A549 (cell line): Measurements from ENCODE around the gene GIMAP2. TPM values are rescaled to one million over a fixed set of nuclear protein-coding genes. Genes with fewer than 3 reads are reported as not detected.

Experiments used
- ATAC-seq, 2 experiments: fragments of 200-7000 bp in 1 of 2; fragments of >200 bp in 1 of 2; cut with Nextera tagmentation in 1 of 2; cut with Tn5 transposase in 1 of 2; 3 replicates each; pipeline versions ENCODE4 v1.8.0 to v1.9.1; 2018 to 2020; ENCODE audit warnings: mild to moderate bottlenecking in 1 of 2, moderate library complexity in 1 of 2
- CTCF ChIA-PET: fragments of 300-600 bp; sonication (Branson Sonifier 250); formaldehyde crosslinking; extraction: SDS; loops from one replicate; lab custom pipeline; 2021; ENCODE audit warnings: antibody characterized with exemption, inconsistent platforms; lab: Yijun Ruan, JAX
- POLR2A ChIA-PET: fragments of 350-600 bp; formaldehyde crosslinking; extraction: SDS; loops from one replicate; lab custom pipeline; 2021; ENCODE audit warnings: antibody characterized with exemption, inconsistent platforms; lab: Yijun Ruan, JAX
- DNase-seq, 2 experiments: peaks; one replicate each; pipeline versions ENCODE4 v3.0.0 to v3.0.0-alpha.2; 2011 to 2016; ENCODE audit warnings: low read depth in 1 of 2, low spot score in 1 of 2
- FAIRE-seq: peaks from 2 replicates; lab custom pipeline; 2011; peaks lifted over from hg19 to GRCh38; lab: Jason Lieb, UNC
- H3K27ac ChIP-seq, 2 experiments: fragments of >200 bp; sonication (Bioruptor Twin); formaldehyde crosslinking; 3 replicates each; pipeline ENCODE4 v1.5.1; 2016 to 2017
- H3K4me1 ChIP-seq: fragments of >200 bp; sonication (Bioruptor Twin); formaldehyde crosslinking; 3 replicates; pipeline ENCODE4 v1.6.1; 2016
- H3K4me2 ChIP-seq: fragments of >200 bp; sonication (Bioruptor Twin); formaldehyde crosslinking; 3 replicates; pipeline ENCODE4 v1.6.1; 2016
- H3K4me3 ChIP-seq: fragments of >200 bp; sonication (Bioruptor Twin); formaldehyde crosslinking; 3 replicates; pipeline ENCODE4 v1.5.1; 2016
- H3K9me3 ChIP-seq: fragments of >200 bp; sonication (Bioruptor Twin); formaldehyde crosslinking; 3 replicates; pipeline ENCODE4 v1.6.1; 2016
- BCL3 ChIP-seq: fragments of >200 bp; sonication (Bioruptor Twin); formaldehyde crosslinking; IDR thresholded peaks from 3 replicates; pipeline ENCODE4 v1.6.1; 2016
- BHLHE40 ChIP-seq: IDR thresholded peaks from 2 replicates; pipeline ENCODE4 v1.6.1; 2012; ENCODE audit warnings: low read depth, low read length, inconsistent platforms
- CEBPB ChIP-seq, 2 experiments: fragments of >200 bp in 1 of 2; sonication (Bioruptor Twin) in 1 of 2; formaldehyde crosslinking in 1 of 2; IDR thresholded peaks; 2 replicates each; pipeline ENCODE4 v1.6.1; 2012 to 2016
- EHF ChIP-seq: fragments of 250-450 bp; sonication (Bioruptor Pico); IDR thresholded peaks from 2 replicates; pipeline ENCODE4 v1.5.0; 2020; ENCODE audit warnings: mild to moderate bottlenecking
- EHMT2 ChIP-seq: fragments of 200-600 bp; sonication (generic); IDR thresholded peaks from 2 replicates; pipeline ENCODE4 v1.6.1; 2016; ENCODE audit warnings: antibody characterized with exemption, low read depth, mild to moderate bottlenecking, moderate library complexity
- FOSB ChIP-seq: fragments of 250-450 bp; sonication (Bioruptor Pico); IDR thresholded peaks from 2 replicates; pipeline ENCODE4 v1.5.0; 2020; ENCODE audit warnings: mild to moderate bottlenecking, moderate library complexity
- FOSL2 ChIP-seq, 2 experiments: fragments of 450-650 bp in 1 of 2; fragments of >200 bp in 1 of 2; sonication (Bioruptor Twin) in 1 of 2; formaldehyde crosslinking; IDR thresholded peaks; 2 replicates each; pipeline versions ENCODE4 v1.5.0 to v1.6.1; 2016 to 2020; ENCODE audit warnings: mild to moderate bottlenecking in 1 of 2, moderate library complexity in 1 of 2
- FOXS1 ChIP-seq: fragments of 250-450 bp; sonication (Bioruptor Pico); IDR thresholded peaks from 2 replicates; pipeline ENCODE4 v1.5.0; 2020; ENCODE audit warnings: mild to moderate bottlenecking, moderate library complexity
- HEYL ChIP-seq: fragments of 250-450 bp; sonication (Bioruptor Pico); IDR thresholded peaks from 2 replicates; pipeline ENCODE4 v1.8.0; 2021; ENCODE audit warnings: mild to moderate bottlenecking, moderate library complexity
- JUN ChIP-seq, 2 experiments: fragments of >200 bp; sonication (Bioruptor Twin); formaldehyde crosslinking; IDR thresholded peaks; 2 replicates in 1 of 2; 3 replicates in 1 of 2; pipeline ENCODE4 v1.6.1; 2016 to 2017
- KDM1A ChIP-seq: fragments of 200-600 bp; sonication (generic); IDR thresholded peaks from 2 replicates; pipeline ENCODE4 v1.6.1; 2016; ENCODE audit warnings: low read depth, mild to moderate bottlenecking
- MAX ChIP-seq: IDR thresholded peaks from 2 replicates; pipeline ENCODE4 v1.6.1; 2012
- MYC ChIP-seq: IDR thresholded peaks from 2 replicates; pipeline ENCODE4 v1.6.1; 2012; ENCODE audit warnings: mild to moderate bottlenecking, inconsistent platforms, low read length, improper control_type of control experiment, borderline replicate concordance
- NFE2L2 ChIP-seq: fragments of 150-350 bp; conservative IDR thresholded peaks from 2 replicates; pipeline ENCODE4 v1.6.1; 2014; ENCODE audit warnings: low read length
- PBX3 ChIP-seq: IDR thresholded peaks from 2 replicates; pipeline ENCODE4 v1.6.1; 2012
- PHF8 ChIP-seq: fragments of 200-600 bp; sonication (generic); IDR thresholded peaks from 2 replicates; pipeline ENCODE4 v1.6.1; 2016; ENCODE audit warnings: low read depth, mild to moderate bottlenecking, antibody characterized with exemption, moderate library complexity, borderline replicate concordance
- RARB ChIP-seq: fragments of 250-450 bp; sonication (Bioruptor Pico); IDR thresholded peaks from 2 replicates; pipeline ENCODE4 v1.8.0; 2021; ENCODE audit warnings: mild to moderate bottlenecking, moderate library complexity
- RCOR1 ChIP-seq: fragments of 150-350 bp; IDR thresholded peaks from 2 replicates; pipeline ENCODE4 v1.6.1; 2014; ENCODE audit warnings: antibody characterized with exemption, low read length, low read depth
- SREBF2 ChIP-seq: fragments of 450-650 bp; IDR thresholded peaks from 2 replicates; pipeline ENCODE4 v1.6.1; 2014; ENCODE audit warnings: mild to moderate bottlenecking, moderate library complexity
- TFCP2L1 ChIP-seq: fragments of 250-450 bp; sonication (Bioruptor Pico); IDR thresholded peaks from 2 replicates; pipeline ENCODE4 v1.5.0; 2021; ENCODE audit warnings: mild to moderate bottlenecking
- TP53 ChIP-seq: fragments of 250-450 bp; sonication (Bioruptor Pico); IDR thresholded peaks from 2 replicates; pipeline ENCODE4 v1.5.0; 2021; ENCODE audit warnings: mild to moderate bottlenecking, moderate library complexity
- USF2 ChIP-seq: fragments of 450-650 bp; IDR thresholded peaks from 2 replicates; pipeline ENCODE4 v1.6.1; 2014; ENCODE audit warnings: antibody characterized with exemption
- ZC3H11A ChIP-seq: fragments of 450-650 bp; IDR thresholded peaks from 2 replicates; pipeline ENCODE4 v1.6.1; 2014; ENCODE audit warnings: antibody characterized with exemption, mild to moderate bottlenecking
- ZNF302 ChIP-seq: fragments of 250-450 bp; sonication (Bioruptor Pico); IDR thresholded peaks from 2 replicates; pipeline ENCODE4 v1.9.0; 2021; ENCODE audit warnings: inconsistent platforms, mild to moderate bottlenecking, moderate library complexity
- WGBS: methylation state at CpG from one replicate; pipeline ENCODE4 v1.1.6; 2017; ENCODE audit errors: missing lambda C conversion rate; 5-methylcytosine and 5-hydroxymethylcytosine counted together
- polyA plus RNA-seq, 4 experiments: library from polyadenylated mRNA; depleted of rRNA in 3 of 4; stranded (reverse); fragments of >200 nt; fragmentation: RNase III in 1 of 4; extraction: RNeasy Plus Mini Kit Qiagen cat#74134 plus additional on column Dnase treatment in 1 of 4; gene quantifications; 2 replicates in 3 of 4; 3 replicates in 1 of 4; pipeline ENCODE4 v1.2.3, GENCODE V29; 2011 to 2017

GIMAP2 gene
- polyA plus RNA-seq, 2 of the 4 experiments (the other 2 are of a cell fraction) = 0.14 TPM; not detected in 1

GRCh38 chr7:150733482-150734095, 48.1 kb downstream of the GIMAP2 start (continued):
- TF ChIP-seq RCOR1 (no peak), MAX (no peak), EHF (no peak), FOSL2 (IDR thresholded peaks at IDR 0.05) (no peak), FOSL2 (CRISPR knock-in tag; IDR thresholded peaks at IDR 0.05) (no peak), EHMT2 (no peak), NFE2L2 (no peak), ZC3H11A (no peak), RARB (no peak), MYC (no peak), USF2 (no peak)

- Histone ChIP-seq H3K27ac (no peak overlapping the region), H3K4me3 (no peak overlapping the region), H3K9me3 (no peaks in the 10 kb centered on the region), H3K4me2 (no peak overlapping the region), H3K4me1 (no peaks in the 10 kb centered on the region)
- CTCF ChIA-PET = no interaction called here
- no peak for DNase-seq
- POLR2A ChIA-PET = no interaction called here
- no peak for ATAC-seq
- 13% methylated on average over 3 of the region's 3 CpGs for WGBS
- TF ChIP-seq KDM1A = no peak
- no peak for TF ChIP-seq PHF8
- no peak for TF ChIP-seq EHMT2
- TF ChIP-seq NFE2L2 = no peak
- TF ChIP-seq TP53 (CRISPR knock-in tag) = no peak
- no peak for TF ChIP-seq CEBPB (IDR thresholded peaks at IDR 0.05)
- no peak for TF ChIP-seq FOXS1 (CRISPR knock-in tag)
- TF ChIP-seq FOSL2 (IDR thresholded peaks at IDR 0.05) = no peak
- no peak for TF ChIP-seq FOSL2 (CRISPR knock-in tag; IDR thresholded peaks at IDR 0.05)
- TF ChIP-seq BCL3 = no peak
- no peak for TF ChIP-seq RCOR1
- TF ChIP-seq MYC = no peak
- TF ChIP-seq MAX = no peak
- TF ChIP-seq PBX3 = no peak
- TF ChIP-seq SREBF2 = no peak
- TF ChIP-seq FOSB (CRISPR knock-in tag) = no peak
- TF ChIP-seq HEYL (CRISPR knock-in tag) = no peak
- TF ChIP-seq TFCP2L1 = no peak
- no peak for TF ChIP-seq BHLHE40
- no peak for TF ChIP-seq JUN (IDR thresholded peaks at IDR 0.05)
- TF ChIP-seq ZNF302 (CRISPR knock-in tag) = no peak
- FAIRE-seq = no peak
Observed at GRCh38 chr7:150734254-150734653, 48.7 kb downstream of the GIMAP2 start.
